HepG2 (cell line): ENCODE results near the gene MLANA. TPM values are rescaled to one million over a fixed set of nuclear protein-coding genes. Genes with fewer than 3 reads are reported as not detected.
A peak's percentile ranks its signal among the peaks of the same experiment; 100 is the strongest.

Experiments
- ATAC-seq: fragments of 200-7000 bp; cut with Tn5 transposase; 3 replicates; pipeline ENCODE4 v1.9.1; 2020; ENCODE audit warnings: mild to moderate bottlenecking, moderate library complexity
- BruUV-seq: library from RNA; stranded (reverse); fragments of 400-500 nt; replicated peaks from 2 replicates; lab custom pipeline; 2021; lab: Mats Ljungman, UMichigan
- CTCF ChIA-PET: fragments of 300-600 bp; formaldehyde crosslinking; extraction: SDS; loops from one replicate; lab custom pipeline; 2021; ENCODE audit warnings: low total read pairs, inconsistent platforms, low intra/inter-chr PET ratio; lab: Yijun Ruan, JAX
- POLR2A ChIA-PET: fragments of 350-600 bp; sonication (Branson Sonifier 250); formaldehyde crosslinking; loops from one replicate; lab custom pipeline; 2020; ENCODE audit warnings: antibody characterized with exemption, inconsistent platforms; lab: Yijun Ruan, JAX
- DNase-seq: peaks from one replicate; pipeline ENCODE4 v3.0.0-alpha.2; 2015; ENCODE audit warnings: low spot score
- FAIRE-seq: peaks from 3 replicates; lab custom pipeline; 2011; peaks lifted over from hg19 to GRCh38; lab: Jason Lieb, UNC
- H2AFZ ChIP-seq: one replicate; pipeline ENCODE4 v1.6.1; 2011; ENCODE audit warnings: low read length, inconsistent platforms
- H3K27ac ChIP-seq: fragments of 300-600 bp; 3 replicates; pipeline ENCODE4 v1.8.0; 2011; ENCODE audit warnings: mixed run types, mild to moderate bottlenecking, mixed read lengths, low read length, inconsistent platforms; ENCODE audit not compliant: insufficient read depth; ENCODE audit errors: extremely low read length
- H3K27me3 ChIP-seq, 2 experiments: fragments of 200-600 bp in 1 of 2; 2 replicates in 1 of 2; 3 replicates in 1 of 2; pipeline versions ENCODE4 v1.6.0 to v1.8.0; 2011; ENCODE audit warnings: low read length in 2 of 2, mild to moderate bottlenecking in 2 of 2, moderate library complexity in 2 of 2, inconsistent platforms in 1 of 2; ENCODE audit not compliant: insufficient read depth in 2 of 2, control insufficient read depth in 1 of 2
- H3K36me3 ChIP-seq, 2 experiments: fragments of 200-600 bp in 1 of 2; replicated peaks in 1 of 2; 2 replicates in 1 of 2; 3 replicates in 1 of 2; pipeline versions ENCODE4 v1.5.1 to v1.8.0; 2011; ENCODE audit warnings: low read length in 2 of 2, inconsistent platforms in 1 of 2; ENCODE audit not compliant: insufficient read depth in 2 of 2, control insufficient read depth in 1 of 2
- H3K4me1 ChIP-seq: 2 replicates; pipeline ENCODE4 v1.5.1; 2012; ENCODE audit warnings: low read length, inconsistent platforms; ENCODE audit not compliant: insufficient read depth
- H3K4me2 ChIP-seq: 2 replicates; pipeline ENCODE4 v1.6.0; 2011; ENCODE audit warnings: low read depth, low read length, inconsistent platforms
- H3K4me3 ChIP-seq, 3 experiments: fragments of 200-600 bp in 1 of 3; sonication (generic), shearing (Covaris generic) in 1 of 3; replicated peaks in 1 of 3; 2 replicates each; pipeline ENCODE4 v1.5.1; 2011 to 2016; ENCODE audit warnings: low read length in 3 of 3, inconsistent platforms in 2 of 3, low read depth in 2 of 3, mild to moderate bottlenecking in 2 of 3, control low read depth in 1 of 3, mixed read lengths in 1 of 3; ENCODE audit not compliant: insufficient read depth in 1 of 3
- H3K79me2 ChIP-seq: one replicate; pipeline ENCODE4 v1.6.1; 2011; ENCODE audit warnings: low read length, inconsistent platforms; ENCODE audit not compliant: insufficient read depth
- H3K9ac ChIP-seq: 2 replicates; pipeline ENCODE4 v1.6.0; 2011; ENCODE audit warnings: mild to moderate bottlenecking, low read depth, low read length, inconsistent platforms; ENCODE audit not compliant: insufficient read depth
- H3K9me3 ChIP-seq: 2 replicates; pipeline ENCODE4 v1.5.1; 2012; ENCODE audit warnings: mild to moderate bottlenecking, low read length
- H4K20me1 ChIP-seq: 2 replicates; pipeline ENCODE4 v1.6.0; 2011; ENCODE audit warnings: inconsistent platforms, mild to moderate bottlenecking, low read length, moderate library complexity; ENCODE audit not compliant: insufficient read depth
- ATF3 ChIP-seq: sonication (generic); formaldehyde crosslinking; IDR thresholded peaks from 2 replicates; pipeline ENCODE4 v1.4.0; 2020; ENCODE audit warnings: missing genetic modification reagents
- CREM ChIP-seq, 2 experiments: sonication (generic) in 1 of 2; formaldehyde crosslinking in 1 of 2; IDR thresholded peaks; 2 replicates each; pipeline versions ENCODE4 v1.4.0 to v1.6.1; 2016 to 2020; ENCODE audit warnings: antibody characterized with exemption in 1 of 2, mild to moderate bottlenecking in 1 of 2, missing genetic modification reagents in 1 of 2
- HINFP ChIP-seq: sonication (generic); formaldehyde crosslinking; IDR thresholded peaks from 2 replicates; pipeline ENCODE4 v1.4.0; 2020; ENCODE audit warnings: low read depth, mild to moderate bottlenecking, missing genetic modification reagents
- MAFK ChIP-seq, 2 experiments: IDR thresholded peaks in 1 of 2; conservative IDR thresholded peaks in 1 of 2; 2 replicates each; pipeline ENCODE4 v1.6.1; 2011; ENCODE audit warnings: improper control_type of control experiment in 2 of 2, low read length in 2 of 2
- NFE2L1 ChIP-seq: sonication (generic); formaldehyde crosslinking; IDR thresholded peaks from 2 replicates; pipeline ENCODE4 v1.4.0; 2020; ENCODE audit warnings: missing genetic modification reagents, mild to moderate bottlenecking, borderline replicate concordance
- PHB2 ChIP-seq: fragments of 450-650 bp; IDR thresholded peaks from 2 replicates; pipeline ENCODE4 v1.6.1; 2018; ENCODE audit not compliant: partially characterized antibody
- PHF21A ChIP-seq: sonication (generic); formaldehyde crosslinking; IDR thresholded peaks from 2 replicates; pipeline ENCODE4 v1.5.0; 2020; ENCODE audit warnings: mild to moderate bottlenecking, missing genetic modification reagents
- RNF2 ChIP-seq: fragments of 450-650 bp; conservative IDR thresholded peaks from 2 replicates; pipeline ENCODE4 v1.6.1; 2016; ENCODE audit warnings: low read depth
- STAG1 ChIP-seq: sonication (generic); formaldehyde crosslinking; IDR thresholded peaks from 2 replicates; pipeline ENCODE4 v1.4.0; 2020; ENCODE audit warnings: missing genetic modification reagents
- TCF7L2 ChIP-seq: IDR thresholded peaks from 2 replicates; pipeline ENCODE4 v1.6.1; 2011; ENCODE audit warnings: mild to moderate bottlenecking, low read depth, low read length, moderate library complexity
- THAP11 ChIP-seq: IDR thresholded peaks from 2 replicates; pipeline ENCODE4 v1.6.1; 2016; ENCODE audit warnings: missing biosample characterization, missing genetic modification reagents
- ZBTB7A ChIP-seq: sonication (generic); formaldehyde crosslinking; IDR thresholded peaks from 2 replicates; pipeline ENCODE4 v1.8.0; 2022; ENCODE audit warnings: mild to moderate bottlenecking, missing genetic modification reagents
- ZFP36 ChIP-seq: fragments of 150-350 bp; IDR thresholded peaks from 2 replicates; pipeline ENCODE4 v1.6.1; 2018; ENCODE audit warnings: borderline replicate concordance, low read length, low read depth; ENCODE audit not compliant: partially characterized antibody
- ZMYM3 ChIP-seq: sonication (generic); formaldehyde crosslinking; IDR thresholded peaks from 2 replicates; pipeline ENCODE4 v1.5.1; 2020; ENCODE audit warnings: mild to moderate bottlenecking, missing genetic modification reagents
- ZNF138 ChIP-seq: sonication (generic); formaldehyde crosslinking; IDR thresholded peaks from 2 replicates; pipeline ENCODE4 v1.5.0; 2020; ENCODE audit warnings: mild to moderate bottlenecking, low read depth, missing genetic modification reagents
- ZNF460 ChIP-seq: sonication (generic); formaldehyde crosslinking; IDR thresholded peaks from 2 replicates; pipeline ENCODE4 v1.5.1; 2020; ENCODE audit warnings: missing genetic modification reagents, mild to moderate bottlenecking, borderline replicate concordance
- ZNF709 ChIP-seq: sonication (generic); formaldehyde crosslinking; IDR thresholded peaks from 2 replicates; pipeline ENCODE4 v1.5.0; 2020; ENCODE audit warnings: mild to moderate bottlenecking, missing genetic modification reagents
- WGBS: methylation state at CpG from one replicate; pipeline ENCODE4 v1.1.6; 2017; ENCODE audit warnings: low lambda C conversion rate; 5-methylcytosine and 5-hydroxymethylcytosine counted together
- in situ Hi-C: cut with HindIII; loops from 2 replicates; pipeline ENCODE4 v1.10.0; 2017; ENCODE audit warnings: low pct_unique_long_range_greater_than_20kb; ENCODE audit not compliant: extremely low pct_ligation_motif_present
- intact Hi-C: fragments of 100-400 bp; cut with micrococcal nuclease; formaldehyde crosslinking; loops from one replicate; pipeline ENCODE4 v1.10.0; 2022; ENCODE audit not compliant: unreplicated experiment
- polyA plus RNA-seq, 8 experiments: library from polyadenylated mRNA; depleted of rRNA in 3 of 8; stranded (reverse) in 7 of 8; unstranded in 1 of 8; fragments of >200 nt; fragmentation: Illumina TruSeq in 4 of 8; extraction: Trizol in 4 of 8; gene quantifications; 2 replicates each; pipeline versions ENCODE4 v1.2.1 to v1.2.3, GENCODE V29; 2011 to 2016; ENCODE audit warnings: low read depth in 4 of 8, missing spikeins in 1 of 8, mixed read lengths in 1 of 8; ENCODE audit not compliant: insufficient read depth in 1 of 8
- total RNA-seq, 5 experiments: library from RNA; depleted of rRNA; stranded (reverse); fragments of >200 nt; fragmentation: Illumina TruSeq; extraction: Trizol; gene quantifications; 2 replicates each; pipeline ENCODE4 v1.2.3, GENCODE V29; 2016; ENCODE audit warnings: low read depth in 1 of 5
- TF ChIP-seq, protein P1 (sequence below): sonication (generic); formaldehyde crosslinking; IDR thresholded peaks from 2 replicates; pipeline ENCODE4 v1.4.0; 2020; ENCODE audit warnings: missing genetic modification reagents
- TF ChIP-seq, protein P2 (sequence below): sonication (generic); formaldehyde crosslinking; IDR thresholded peaks from 2 replicates; pipeline ENCODE4 v1.8.1; 2022; ENCODE audit warnings: mild to moderate bottlenecking, missing genetic modification reagents

The MLANA gene
- total and polyA plus RNA-seq, 2 of the 13 experiments (the other 11 are each of a cell fraction or from before 2014, with no cell fraction given): 0.11 to 0.18 TPM

DNA sequence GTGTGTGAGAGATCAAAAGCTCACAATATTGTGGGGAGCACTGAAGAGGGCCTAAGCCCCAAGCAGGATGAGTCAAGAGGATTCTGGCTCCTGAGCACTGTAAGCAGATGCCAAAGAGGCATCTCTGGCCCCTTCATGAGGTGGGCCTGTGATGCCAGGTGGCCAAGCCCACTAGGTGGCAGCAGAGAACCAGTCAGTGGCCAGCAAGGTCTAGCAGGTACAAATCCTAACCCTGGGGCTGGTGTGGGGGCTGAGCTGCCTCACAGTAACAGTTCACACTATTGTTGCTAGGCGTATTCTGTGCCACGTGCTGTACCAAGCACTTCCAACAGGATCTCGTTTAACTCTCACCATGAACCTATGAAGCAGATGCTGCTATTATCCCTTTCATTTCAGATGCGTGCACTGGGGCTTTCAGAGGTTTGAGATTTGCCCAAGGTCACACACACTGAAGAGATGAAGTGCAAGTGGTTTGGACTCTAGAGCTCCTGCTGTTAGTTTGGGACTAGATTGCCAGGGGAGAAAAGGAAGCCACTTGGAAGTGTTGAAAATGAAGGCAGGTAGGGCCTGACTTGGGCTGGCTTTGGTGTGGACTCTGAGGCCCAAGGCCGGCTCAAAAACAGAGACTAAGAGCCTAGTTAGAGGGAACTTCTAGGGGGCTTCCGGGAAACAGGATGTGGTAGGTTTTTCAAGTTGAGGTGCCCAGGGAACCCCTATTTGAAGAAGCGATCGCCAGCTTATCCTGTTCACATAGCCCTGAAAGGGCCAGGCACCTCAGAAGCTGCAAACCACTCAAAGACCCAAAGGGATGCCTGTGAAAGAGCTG lies 4.4 kb upstream of the MLANA start:
- WGBS: 91% methylated on average over 5 of the region's 8 CpGs
- Histone ChIP-seq H3K27me3 (no peaks in the 10 kb centered on the region), H3K4me2 (peak overlapping the region; percentile 51), H3K4me1 (peaks cover 54% of the 10 kb centered on the region), H3K27ac (peak overlapping the region; percentile 37), H3K9ac (no peak overlapping the region), H3K79me2 (no peaks in the 10 kb centered on the region), H3K36me3 (no peaks in the 10 kb centered on the region), H2AFZ (no peak overlapping the region), H4K20me1 (no peaks in the 10 kb centered on the region), H3K4me3 (no peak overlapping the region), H3K9me3 (no peaks in the 10 kb centered on the region)
- intact Hi-C loops (loop anchor here (1.0 to 5.0 kb wide), 5 partner anchors 121 to 420 kb away; a partner anchor contains a TSS), in situ Hi-C loops (loop anchor here (5.0 kb wide), 1 partner anchor 161 kb away; no protein-coding TSS in a partner anchor)
- BruUV-seq: no TSS peak
- peak; percentile 78 for DNase-seq
- ChIA-PET CTCF (interaction anchor here (1.0 to 2.5 kb wide), 4 partner anchors 163 to 420 kb away, joined by 3 to 34 read pairs (median 4); no protein-coding TSS in a partner anchor), POLR2A (interaction anchor here (0.8 kb wide), 1 partner anchor 122 kb away, joined by 3 read pairs; a partner anchor contains a TSS)
- FAIRE-seq: peak; percentile 77
- peak; percentile 98 for ATAC-seq
- TF ChIP-seq PHF21A (no peak), THAP11 (CRISPR knock-in tag) (no peak), STAG1 (CRISPR knock-in tag) (peak; percentile 98), TCF7L2 (no peak), HINFP (CRISPR knock-in tag) (0 out of 2 replicates have a peak, but pooled peaks have one; percentile 32), RNF2 (0 out of 2 replicates have a peak, but pooled peaks have one; percentile 23), ZNF460 (CRISPR knock-in tag) (no peak), ZNF138 (CRISPR knock-in tag) (no peak), ZMYM3 (CRISPR knock-in tag) (peak; percentile 40; the same call in 1 of the 2 replicates), PHB2 (no peak), ZFP36 (no peak), ZNF709 (CRISPR knock-in tag) (no peak), ATF3 (no peak), ZBTB7A (CRISPR knock-in tag) (no peak; the same call in 1 of the 2 replicates), NFE2L1 (CRISPR knock-in tag) (no peak), MAFK (conservative IDR thresholded peaks at IDR 0.05 in 1 of 2, IDR thresholded peaks at IDR 0.05 in 1 of 2; ENCODE audit: low read length in 2 of 2) (no peak), CREM (IDR thresholded peaks at IDR 0.05) (no peak), CREM (CRISPR knock-in tag; IDR thresholded peaks at IDR 0.05) (no peak)
- TF ChIP-seq, protein P1, sequence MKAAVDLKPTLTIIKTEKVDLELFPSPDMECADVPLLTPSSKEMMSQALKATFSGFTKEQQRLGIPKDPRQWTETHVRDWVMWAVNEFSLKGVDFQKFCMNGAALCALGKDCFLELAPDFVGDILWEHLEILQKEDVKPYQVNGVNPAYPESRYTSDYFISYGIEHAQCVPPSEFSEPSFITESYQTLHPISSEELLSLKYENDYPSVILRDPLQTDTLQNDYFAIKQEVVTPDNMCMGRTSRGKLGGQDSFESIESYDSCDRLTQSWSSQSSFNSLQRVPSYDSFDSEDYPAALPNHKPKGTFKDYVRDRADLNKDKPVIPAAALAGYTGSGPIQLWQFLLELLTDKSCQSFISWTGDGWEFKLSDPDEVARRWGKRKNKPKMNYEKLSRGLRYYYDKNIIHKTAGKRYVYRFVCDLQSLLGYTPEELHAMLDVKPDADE: no peak
- TF ChIP-seq, protein P2, sequence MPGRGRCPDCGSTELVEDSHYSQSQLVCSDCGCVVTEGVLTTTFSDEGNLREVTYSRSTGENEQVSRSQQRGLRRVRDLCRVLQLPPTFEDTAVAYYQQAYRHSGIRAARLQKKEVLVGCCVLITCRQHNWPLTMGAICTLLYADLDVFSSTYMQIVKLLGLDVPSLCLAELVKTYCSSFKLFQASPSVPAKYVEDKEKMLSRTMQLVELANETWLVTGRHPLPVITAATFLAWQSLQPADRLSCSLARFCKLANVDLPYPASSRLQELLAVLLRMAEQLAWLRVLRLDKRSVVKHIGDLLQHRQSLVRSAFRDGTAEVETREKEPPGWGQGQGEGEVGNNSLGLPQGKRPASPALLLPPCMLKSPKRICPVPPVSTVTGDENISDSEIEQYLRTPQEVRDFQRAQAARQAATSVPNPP: no peak
